Measurements from ENCODE around the gene KIF4A. TPM values are rescaled to one million over a fixed set of nuclear protein-coding genes. Genes with fewer than 3 reads are reported as not detected.

Gene KIF4A
- total and polyA plus RNA-seq, 9 of the 15 experiments (the other 6 are each of a cell fraction or from before 2014, with no cell fraction given) = 13.0 to 42.7 (median 35.9) TPM

- peak; percentile 69; the same call in 1 of the 2 replicates for TF ChIP-seq GABPB1 (CRISPR knock-in tag; IDR thresholded peaks at IDR 0.05)
- peak; percentile 59 for TF ChIP-seq ELF1 (tag; IDR thresholded peaks at IDR 0.05)
- TF ChIP-seq GMEB1 (CRISPR knock-in tag; IDR thresholded peaks at IDR 0.05) = peak; percentile 87
- peak; percentile 97 for TF ChIP-seq E2F4 (CRISPR knock-in tag; IDR thresholded peaks at IDR 0.05; ENCODE audit: low read depth)
- TF ChIP-seq FOXJ3 (CRISPR knock-in tag; IDR thresholded peaks at IDR 0.05) = no peak
- no peak; the same call in 1 of the 2 replicates for TF ChIP-seq ZNF263 (CRISPR knock-in tag; IDR thresholded peaks at IDR 0.05; ENCODE audit: borderline replicate concordance)
- no peak for TF ChIP-seq RBM25 (IDR thresholded peaks at IDR 0.05; ENCODE audit: low read depth, low read length, severe bottlenecking)
- TF ChIP-seq NFRKB (IDR thresholded peaks at IDR 0.05; ENCODE audit: low read depth) = no peak
- 0 out of 2 replicates have a peak, but pooled peaks have one; percentile 12 for TF ChIP-seq NCOR1 (IDR thresholded peaks at IDR 0.05)
- TF ChIP-seq FOXK1 (CRISPR knock-in tag; IDR thresholded peaks at IDR 0.05; ENCODE audit: borderline replicate concordance) = no peak
- no peak for TF ChIP-seq RBM17 (IDR thresholded peaks at IDR 0.05; ENCODE audit: borderline replicate concordance, low read depth, low read length)
- TF ChIP-seq HOMEZ (CRISPR knock-in tag; IDR thresholded peaks at IDR 0.05) = no peak
- peak; percentile 46; the same call in 1 of the 2 replicates for TF ChIP-seq SP1 (CRISPR knock-in tag; IDR thresholded peaks at IDR 0.05)
- no peak for TF ChIP-seq ZNF740 (CRISPR knock-in tag; IDR thresholded peaks at IDR 0.05)
- TF ChIP-seq ZNF740 (tag; IDR thresholded peaks at IDR 0.05) = no peak
- no peak for TF ChIP-seq CHD2 (IDR thresholded peaks at IDR 0.05; ENCODE audit: low read depth, low read length)
- peak; percentile 76 for TF ChIP-seq POLR2AphosphoS5 (IDR thresholded peaks at IDR 0.05; ENCODE audit: control insufficient read depth, insufficient read depth, low read depth, low read length)
- no peak for TF ChIP-seq ZBTB5 (IDR thresholded peaks at IDR 0.05)
- TF ChIP-seq SMARCA4 (IDR thresholded peaks at IDR 0.05) = 0 out of 2 replicates have a peak, but pooled peaks have one; percentile 28
Measured at GRCh38 chrX:70289793-70290770, at the start of gene KIF4A, which contains the start of gene PDZD11 (continued).

Measured in K562 (cell line).